HG03196 (cell line): ENCODE results near the gene LMO7.

Source experiments
- ATAC-seq: cut with Tn5 transposase; IDR thresholded peaks from one replicate; pipeline ENCODE4 v1.9.1; 2021; ENCODE audit not compliant: unreplicated experiment

The LMO7 gene

DNA sequence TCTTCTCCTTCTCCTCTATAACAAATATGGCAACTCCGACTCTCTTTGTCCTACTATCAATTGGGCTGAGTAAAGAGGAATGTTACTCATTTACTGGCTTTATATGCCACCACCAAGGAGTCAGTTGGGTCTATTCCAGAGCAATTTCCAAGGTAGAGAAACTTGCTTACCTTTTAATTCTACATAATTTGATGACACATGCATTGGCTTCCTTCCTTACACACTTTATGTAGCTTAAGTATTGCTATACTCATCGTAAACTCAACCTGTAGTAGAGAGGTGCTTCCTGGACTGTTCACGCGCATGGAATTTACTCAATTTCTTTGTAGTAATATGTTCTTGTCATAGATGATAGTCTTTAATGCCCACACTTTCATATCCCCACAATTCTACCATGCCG is 160.7 kb downstream of the LMO7 start:
- no peak for ATAC-seq

DNA sequence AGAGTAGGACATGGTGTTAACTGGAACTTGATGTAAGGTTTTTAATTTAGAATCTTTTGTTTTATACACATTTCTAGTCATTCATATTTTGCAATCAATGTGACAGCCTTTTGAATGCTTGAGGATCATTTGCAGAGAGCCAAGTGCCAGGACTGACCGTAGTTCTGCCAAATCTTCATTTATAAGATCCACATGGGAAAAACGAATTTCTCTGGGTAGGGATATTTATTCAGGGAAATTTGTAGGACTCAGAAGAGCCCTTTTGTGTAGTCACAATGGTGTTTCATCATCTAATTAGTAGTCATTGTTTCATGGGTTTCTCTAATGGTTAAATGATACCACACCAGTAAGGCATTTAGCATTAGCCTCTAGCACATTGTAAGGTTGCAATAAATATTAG is 161.1 kb downstream of the LMO7 start:
- ATAC-seq = no peak

DNA sequence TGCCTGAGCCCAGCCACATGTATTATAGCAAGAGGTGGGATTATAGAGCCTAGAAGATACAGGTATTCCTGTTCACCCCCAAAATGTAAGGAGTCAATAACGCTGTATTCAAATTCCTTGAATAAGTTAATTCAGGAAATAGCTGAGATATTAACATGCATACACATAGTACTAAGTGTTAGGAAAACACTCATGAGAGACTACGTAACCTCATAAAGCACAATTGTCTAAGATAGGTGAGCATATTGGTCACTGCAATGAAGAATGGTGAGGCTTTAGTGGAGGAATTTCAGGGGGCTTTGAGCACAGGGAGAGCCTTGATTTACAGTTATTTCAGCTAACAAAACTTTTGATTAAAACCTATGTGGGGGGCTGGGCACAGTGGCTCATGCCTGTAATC is 161.6 kb downstream of the LMO7 start:
- ATAC-seq = no peak

DNA sequence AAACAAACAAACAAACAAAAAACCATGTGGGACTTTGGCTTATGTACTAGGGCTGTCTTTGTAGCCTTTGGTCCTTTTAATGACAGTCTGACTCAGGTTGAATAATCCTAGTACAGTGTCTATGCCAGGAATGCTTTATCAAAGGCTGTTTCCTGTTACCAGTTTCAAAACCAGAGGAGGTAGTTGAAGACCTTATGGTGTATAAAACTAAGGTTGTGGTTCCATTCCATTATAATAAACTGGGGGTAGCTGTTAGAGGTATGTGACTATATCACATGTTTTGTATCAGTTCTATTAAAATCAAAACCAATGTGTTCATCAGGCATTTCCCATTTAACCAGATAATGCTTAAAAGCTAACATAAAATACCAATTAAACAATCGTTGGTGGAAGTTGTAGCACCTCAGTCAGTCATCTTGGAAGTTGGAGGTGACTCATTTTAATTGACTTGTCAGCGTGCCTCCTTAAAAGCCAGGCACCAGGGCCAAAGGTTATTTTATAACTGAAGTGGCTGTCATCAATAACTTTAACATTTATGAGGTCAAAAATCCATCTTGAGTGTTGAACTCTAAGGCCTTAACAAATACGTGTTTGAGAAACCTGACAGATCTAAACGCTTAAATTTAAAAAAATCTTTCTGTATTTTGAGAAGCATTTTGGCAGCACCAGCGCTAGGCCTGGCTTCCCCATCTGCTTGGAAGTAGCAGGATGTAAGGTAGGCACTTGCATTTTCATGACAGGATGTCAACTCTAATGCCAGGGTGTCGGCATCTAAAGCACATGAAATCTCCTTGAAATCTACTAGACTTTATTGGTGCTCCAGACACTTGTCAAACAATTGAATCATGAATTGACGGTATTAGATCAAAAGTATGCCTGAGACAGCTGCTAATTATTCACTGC is 162.5 kb downstream of the LMO7 start:
- ATAC-seq = no peak

DNA sequence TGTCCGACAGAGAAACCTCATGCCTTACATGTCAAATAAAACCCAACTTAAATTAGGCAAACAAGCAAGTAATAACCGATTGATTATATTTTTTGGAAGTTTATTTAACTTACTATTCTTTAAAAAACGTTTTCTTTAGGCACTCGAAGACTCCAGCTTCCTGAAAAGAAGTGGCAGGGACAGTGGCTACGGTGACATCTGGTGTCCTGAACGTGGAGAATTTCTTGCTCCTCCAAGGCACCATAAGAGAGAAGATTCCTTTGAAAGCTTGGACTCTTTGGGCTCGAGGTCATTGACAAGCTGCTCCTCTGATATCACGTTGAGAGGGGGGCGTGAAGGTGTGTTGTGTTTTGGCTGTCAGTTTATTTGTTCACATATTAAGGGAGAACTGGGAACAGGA is 164.4 kb downstream of the LMO7 start:
- ATAC-seq = no peak

DNA sequence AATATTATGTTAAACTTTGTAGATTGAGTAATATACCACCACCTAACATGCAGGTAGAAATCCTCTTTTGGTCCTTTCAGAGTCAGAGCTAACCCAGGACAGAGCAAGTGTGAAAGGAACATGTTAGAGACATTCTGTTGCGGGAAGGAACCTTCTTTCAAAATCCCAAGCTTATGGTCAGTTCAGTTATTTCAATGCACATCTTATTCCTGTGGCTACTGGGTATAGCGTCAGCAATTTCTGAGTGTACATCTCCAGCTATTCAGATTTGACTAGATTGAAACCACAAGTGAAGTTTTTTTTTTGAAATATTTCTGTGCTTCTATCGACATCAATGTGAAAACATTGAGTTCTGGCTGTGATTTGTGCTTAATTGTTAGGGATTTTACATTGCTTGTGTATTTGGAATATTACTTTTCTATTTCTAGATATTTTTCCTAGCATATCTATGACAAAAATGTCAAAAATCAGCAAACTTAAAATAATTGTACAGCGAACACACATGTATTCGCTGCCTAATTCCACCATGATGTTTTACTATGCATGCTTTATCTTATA is 165.3 kb downstream of the LMO7 start:
- ATAC-seq = no peak

DNA sequence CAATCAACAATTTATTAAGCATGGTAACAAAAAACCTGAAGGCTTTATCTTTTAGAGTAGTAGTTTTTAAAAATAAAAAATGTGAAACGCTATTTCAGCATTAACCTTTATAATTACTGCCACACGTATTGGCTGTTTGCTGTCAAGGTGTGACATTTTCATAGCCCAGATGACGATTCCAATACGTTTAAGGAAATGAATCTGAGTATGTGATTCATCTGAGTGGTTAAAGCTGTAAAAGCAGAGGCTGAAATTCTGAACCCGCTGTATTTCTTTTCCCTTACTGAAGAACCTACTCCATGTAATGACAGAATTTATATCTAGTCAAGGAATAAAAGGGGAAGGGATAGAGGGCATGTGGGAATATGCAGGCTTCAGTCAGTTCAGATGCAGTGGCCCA is 166.0 kb downstream of the LMO7 start:
- no peak for ATAC-seq

DNA sequence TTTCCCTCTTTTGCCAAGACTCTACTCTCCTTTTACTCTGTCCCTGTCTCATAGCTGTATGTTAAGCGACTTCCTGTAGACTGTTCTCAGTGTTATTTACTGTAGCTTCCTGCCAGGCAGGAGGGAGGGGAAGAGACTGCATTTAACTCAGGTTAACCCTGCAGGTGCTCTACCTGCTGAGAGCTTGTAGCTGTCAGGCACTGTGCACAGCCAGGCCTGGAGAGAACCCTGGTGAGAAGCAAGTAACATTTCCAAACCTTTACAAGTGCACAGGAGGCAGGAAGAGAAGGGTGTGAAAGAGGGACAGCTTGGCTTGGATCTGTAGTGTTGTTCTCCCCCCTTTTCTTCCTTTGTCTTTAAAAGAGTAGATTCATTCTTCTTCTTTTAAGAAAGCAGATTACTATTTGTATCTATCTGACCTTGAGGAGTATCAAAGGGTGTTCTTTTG is 167.1 kb downstream of the LMO7 start:
- ATAC-seq = peak; percentile 67

DNA sequence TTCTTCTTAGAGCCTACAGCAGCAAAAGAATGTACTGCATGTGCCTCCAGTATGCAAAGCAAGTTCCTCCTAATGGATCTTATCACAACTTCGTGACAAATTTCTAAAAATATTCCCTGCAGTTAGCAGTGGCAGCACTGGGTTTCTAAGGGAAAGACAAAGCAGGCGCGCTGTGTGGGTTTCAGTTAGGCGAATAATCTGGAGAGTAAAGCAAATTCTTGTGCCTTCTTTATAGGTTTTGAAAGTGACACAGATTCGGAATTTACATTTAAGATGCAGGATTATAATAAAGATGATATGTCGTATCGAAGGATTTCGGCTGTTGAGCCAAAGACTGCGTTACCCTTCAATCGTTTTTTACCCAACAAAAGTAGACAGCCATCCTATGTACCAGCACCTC is 167.9 kb downstream of the LMO7 start:
- no peak for ATAC-seq

DNA sequence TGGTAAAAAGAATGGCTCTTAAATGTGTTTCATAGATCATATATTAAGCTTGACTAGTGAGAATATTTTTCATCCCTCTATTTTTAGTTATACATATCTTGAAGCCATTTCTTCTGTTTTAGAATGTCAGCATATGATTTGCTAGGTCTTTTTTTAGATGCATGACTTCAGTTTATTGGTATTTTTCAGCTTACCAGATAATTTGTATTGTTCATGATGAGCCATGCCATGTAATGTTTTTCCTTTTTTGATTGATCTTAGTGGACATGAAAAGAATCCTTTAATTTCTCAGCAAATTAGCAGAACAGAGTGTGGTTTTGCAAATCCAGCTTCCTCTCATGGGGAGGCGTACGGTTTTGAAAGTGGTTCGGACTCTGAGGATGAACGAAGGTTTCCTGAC is 168.5 kb downstream of the LMO7 start:
- no peak for ATAC-seq

DNA sequence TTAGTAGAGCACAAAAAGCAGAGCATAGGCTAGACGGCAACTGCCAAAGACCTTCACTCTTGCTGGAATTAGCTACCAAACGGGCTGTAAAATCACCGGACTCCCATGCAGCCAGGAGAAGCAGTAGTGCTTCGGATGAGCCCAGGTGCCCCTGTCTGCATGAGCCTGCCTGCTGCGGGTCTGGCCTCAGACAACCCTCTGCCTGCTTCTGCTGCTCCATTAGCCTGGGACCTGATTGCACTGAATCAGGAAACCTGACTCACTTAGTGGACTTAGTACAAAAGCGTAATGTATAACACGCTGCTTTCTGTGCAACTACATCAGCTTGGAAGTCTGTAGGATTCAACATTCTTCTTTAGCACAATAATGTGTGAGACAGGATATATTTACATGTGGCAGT is 170.0 kb downstream of the LMO7 start:
- ATAC-seq = no peak

DNA sequence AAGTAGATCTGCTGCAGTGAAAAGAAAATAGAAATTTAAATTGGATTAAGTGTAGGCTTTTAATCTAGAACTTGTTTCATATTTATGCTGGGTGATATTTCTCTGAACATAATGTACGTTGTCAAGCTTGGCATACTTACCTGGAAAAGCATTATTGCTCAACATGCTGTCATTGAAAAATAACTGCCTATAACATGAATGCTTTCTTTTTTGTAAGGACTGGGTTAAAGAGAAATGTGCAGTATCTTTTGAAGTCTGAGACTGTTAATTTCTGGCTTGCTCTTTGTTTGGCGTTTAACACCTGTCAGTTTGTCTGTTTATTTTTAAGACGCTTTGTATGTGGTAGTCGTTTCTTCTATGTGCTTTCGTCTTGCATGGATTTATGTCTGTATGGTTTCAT is 175.2 kb downstream of the LMO7 start:
- ATAC-seq = no peak

DNA sequence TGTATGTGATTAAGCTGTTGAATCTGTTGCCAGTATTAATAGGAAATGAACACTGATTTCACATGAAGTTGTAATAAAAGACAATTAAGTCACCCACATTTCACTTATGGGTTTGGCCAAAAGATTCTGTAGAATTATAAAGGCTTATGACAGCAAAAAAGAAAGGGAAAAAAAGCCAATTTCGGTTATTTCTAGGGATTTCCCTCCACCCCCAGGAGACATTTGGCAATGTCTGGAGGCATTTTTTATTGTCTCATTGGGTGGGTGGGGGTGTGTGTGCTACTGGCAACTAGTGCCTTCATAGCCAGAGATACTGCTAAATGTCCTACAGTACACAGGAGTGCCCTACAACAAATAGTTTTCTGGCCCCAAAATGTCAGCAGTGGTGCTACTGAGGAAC is 175.7 kb downstream of the LMO7 start:
- ATAC-seq = no peak

DNA sequence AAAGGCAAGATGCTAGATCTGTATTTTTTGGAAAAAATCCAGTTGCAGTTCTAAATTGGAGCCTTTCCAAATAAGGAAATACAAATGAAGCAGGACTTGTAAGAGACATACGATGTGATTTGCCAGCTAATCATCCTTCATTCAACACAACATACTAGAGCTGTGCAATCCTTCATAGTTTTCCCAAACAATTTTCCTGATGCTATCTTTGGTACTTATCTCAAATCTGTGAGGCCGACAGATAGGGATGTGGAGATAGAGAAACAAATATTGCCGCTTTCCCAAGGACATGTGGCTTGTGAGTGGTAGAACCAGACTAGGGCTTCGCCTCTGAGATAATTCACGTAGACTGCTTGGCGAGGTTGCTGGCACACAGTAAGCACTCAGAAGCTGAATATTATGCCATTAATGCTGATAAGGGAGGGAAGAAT is 176.6 kb downstream of the LMO7 start:
- no peak for ATAC-seq

DNA sequence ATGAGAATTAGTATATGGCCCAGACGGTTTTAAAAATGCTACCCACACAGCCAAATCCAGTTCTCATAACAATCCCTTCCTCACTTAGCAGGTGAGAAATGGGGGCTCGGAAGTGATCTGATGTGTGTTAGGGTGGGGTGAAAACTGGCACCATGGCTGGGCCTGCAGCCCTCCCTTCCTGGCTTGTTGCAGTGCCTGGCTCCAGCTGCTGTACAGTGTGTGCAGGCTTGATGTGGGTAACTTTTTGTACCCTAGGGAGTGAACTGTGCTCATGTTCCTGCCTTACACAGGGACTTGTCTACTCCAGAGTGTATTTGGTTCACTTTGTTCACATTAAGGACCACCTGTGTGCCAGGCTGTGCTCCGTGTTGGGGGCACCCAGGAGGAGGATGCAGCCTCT is 177.2 kb downstream of the LMO7 start:
- no peak for ATAC-seq

DNA sequence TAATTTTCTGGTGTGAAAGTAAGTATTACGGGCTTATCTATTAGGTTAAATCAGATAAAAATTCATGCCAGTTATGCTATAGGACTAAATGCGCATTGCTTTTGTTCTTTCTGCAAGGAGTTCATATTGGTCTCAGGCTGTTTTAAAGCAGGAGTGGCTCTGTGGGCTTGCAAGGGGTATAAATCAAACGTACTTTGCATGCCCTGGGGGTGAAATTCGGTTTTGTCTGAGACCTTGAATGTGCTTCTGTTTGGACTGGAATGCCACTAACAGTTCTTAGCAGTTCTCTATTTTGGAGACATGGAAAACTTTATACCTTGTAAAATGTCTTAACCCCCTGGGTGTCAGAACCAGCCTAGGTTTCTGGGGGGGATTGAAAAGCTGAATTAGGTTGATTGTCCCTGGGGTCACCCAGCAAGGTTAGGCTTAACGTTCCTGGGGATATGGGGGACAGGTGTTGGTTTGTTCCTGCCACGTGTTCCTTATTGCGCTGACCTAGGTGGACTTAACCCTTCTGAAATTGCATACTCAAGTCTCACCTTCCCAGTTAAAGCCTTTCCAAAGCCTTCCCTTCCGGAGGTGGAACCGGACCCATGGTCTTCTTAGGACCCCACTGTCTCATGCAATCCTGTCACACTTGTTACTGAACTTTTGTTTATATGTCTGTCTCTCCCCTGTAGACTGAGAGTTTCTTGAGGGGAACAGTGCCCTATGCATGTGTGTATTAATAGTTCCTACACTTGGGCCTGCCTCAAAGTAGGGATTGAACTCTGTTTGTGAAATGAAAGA is 182.2 kb downstream of the LMO7 start:
- ATAC-seq = no peak

DNA sequence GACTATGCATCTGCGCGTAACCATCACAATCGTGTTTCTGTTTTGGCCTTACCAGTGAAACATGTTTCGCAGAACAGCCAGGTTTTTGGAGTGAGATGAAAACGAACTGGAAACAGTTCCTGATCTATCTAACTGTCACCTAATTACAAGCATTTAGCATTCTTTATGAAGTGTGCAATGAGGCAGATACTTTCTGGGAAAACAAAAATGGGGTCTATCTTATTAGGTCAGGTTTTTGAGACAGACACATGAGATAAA is 182.8 kb downstream of the LMO7 start:
- ATAC-seq = no peak

DNA sequence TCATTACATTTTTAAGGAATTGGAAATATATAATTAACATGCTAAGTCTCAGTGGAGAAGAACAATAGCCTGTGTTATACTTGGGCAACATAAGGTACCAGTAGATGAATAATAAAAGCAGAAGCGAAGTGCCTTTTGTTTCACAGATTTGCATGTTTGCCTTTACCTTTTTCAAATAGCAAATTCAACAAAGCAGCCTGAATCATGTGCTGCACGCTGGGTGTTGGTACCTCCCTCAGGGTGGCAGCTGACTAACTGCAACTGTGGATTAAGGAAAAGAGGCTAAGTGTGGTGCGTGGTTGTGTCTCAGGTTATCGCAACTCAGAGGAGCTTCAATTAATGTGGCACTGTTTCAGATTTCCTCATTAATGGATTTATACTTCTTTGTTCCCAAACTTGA is 189.0 kb downstream of the LMO7 start:
- no peak for ATAC-seq

DNA sequence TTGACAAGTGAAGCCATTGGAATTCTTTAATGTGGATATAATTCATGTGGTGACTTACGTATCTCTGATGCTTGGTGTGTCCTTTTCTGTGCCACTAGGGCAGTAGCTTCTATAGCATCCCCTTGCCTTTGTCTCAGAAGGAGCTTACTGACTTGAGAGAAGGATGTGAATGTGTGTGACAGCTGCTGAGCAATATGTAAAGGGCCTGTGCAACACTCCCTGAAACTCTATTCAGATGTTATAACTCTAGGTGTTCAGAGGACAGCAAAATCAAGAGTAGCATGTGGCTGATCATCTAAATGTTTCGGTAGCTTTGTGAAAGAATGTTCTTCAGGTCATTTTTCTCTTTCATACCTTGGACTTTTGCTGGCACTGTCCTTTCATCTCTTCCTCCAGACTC is 189.5 kb downstream of the LMO7 start:
- ATAC-seq = no peak

DNA sequence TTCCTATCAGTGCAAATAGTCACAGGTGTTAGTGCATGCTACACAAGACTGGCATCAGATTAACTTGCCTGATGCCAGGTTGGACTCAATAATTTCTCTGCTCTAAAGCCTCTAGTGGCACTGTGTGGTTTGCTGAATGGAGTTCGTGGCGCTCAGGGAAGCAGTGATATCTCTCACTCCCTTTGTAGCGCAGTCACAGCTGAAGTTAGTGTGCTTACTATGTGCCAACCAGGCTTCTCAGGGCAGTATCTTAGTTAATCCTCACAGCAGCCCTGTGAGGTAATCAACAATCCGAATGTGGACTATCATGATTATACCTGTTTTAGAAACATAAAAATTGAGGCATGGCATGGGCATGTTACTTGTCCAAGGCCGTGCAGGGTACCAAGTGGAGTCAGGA is 190.3 kb downstream of the LMO7 start:
- no peak for ATAC-seq

DNA sequence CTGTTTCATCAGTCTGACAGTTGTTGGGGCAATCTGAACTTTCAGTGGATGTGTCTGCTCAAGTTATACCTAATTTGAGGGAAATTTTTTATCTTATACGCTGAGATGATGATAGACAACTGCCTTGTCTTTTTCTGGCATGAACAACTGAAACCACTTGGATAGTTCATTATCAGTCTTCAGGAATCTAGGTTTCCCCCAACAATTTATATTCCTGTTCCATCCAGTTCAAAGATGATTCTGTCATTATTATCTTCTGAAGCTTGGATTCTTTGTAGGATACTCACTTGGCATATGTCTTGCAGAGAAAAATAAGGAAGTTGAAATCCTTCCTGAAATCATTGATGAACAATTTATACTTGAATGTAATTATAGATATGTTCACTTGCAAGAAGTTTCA is 193.7 kb downstream of the LMO7 start:
- no peak for ATAC-seq

DNA sequence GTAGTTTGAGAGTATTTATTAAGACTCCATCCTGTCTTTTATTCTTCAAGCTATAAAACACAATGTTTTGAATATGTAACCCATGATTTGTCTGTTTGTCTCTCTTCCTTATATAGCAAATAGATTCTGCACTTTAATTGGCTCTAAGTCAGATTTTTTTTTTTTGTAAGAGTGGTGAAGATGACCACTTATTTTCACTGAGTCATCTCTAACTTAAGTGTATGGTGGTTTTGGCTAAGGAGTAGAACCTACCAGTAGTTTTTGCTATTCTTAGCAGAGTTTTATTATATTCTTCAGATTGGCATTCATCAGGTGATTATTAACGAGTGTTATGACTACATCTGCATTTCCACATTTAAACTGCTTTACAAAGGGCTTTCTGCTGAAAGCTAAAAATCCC is 194.7 kb downstream of the LMO7 start:
- no peak for ATAC-seq
